GM12878 (cell line): Measurements from ENCODE around the gene KITLG. TPM values are rescaled to one million over a fixed set of nuclear protein-coding genes. Genes with fewer than 3 reads are reported as not detected.

Experiments used
- ATAC-seq: fragments of 200-7000 bp; cut with Tn5 transposase; 3 replicates; pipeline ENCODE4 v1.9.1; 2020; ENCODE audit warnings: mild to moderate bottlenecking, moderate library complexity
- BruUV-seq: library from RNA; stranded (reverse); fragments of 400-500 nt; replicated peaks from 2 replicates; lab custom pipeline; 2021; lab: Mats Ljungman, UMichigan
- CTCF ChIA-PET: fragments of 300-600 bp; sonication (Branson Sonifier 250); formaldehyde crosslinking; extraction: SDS; loops from one replicate; lab custom pipeline; 2021; ENCODE audit warnings: inconsistent platforms; lab: Yijun Ruan, JAX
- POLR2A ChIA-PET: fragments of 350-600 bp; formaldehyde crosslinking; extraction: SDS; loops from one replicate; lab custom pipeline; 2021; ENCODE audit warnings: inconsistent platforms; lab: Charles Lee
- RAD21 ChIA-PET: fragments of 300-600 bp; sonication (Branson Sonifier 250); formaldehyde crosslinking; loops from one replicate; lab custom pipeline; 2023; ENCODE audit warnings: antibody characterized with exemption; ENCODE audit not compliant: unreplicated experiment; lab: Charles Lee
- SMC1A ChIA-PET: fragments of 300-600 bp; sonication (Branson Sonifier 250); formaldehyde crosslinking; loops from one replicate; lab custom pipeline; 2023; ENCODE audit not compliant: unreplicated experiment, uncharacterized antibody; lab: Charles Lee
- DNase-seq: peaks from one replicate; pipeline ENCODE4 v3.0.0-alpha.2; 2011; ENCODE audit warnings: low read depth, low spot score
- FAIRE-seq: peaks from 3 replicates; lab custom pipeline; 2011; peaks lifted over from hg19 to GRCh38; lab: Jason Lieb, UNC
- H2AFZ ChIP-seq: 2 replicates; pipeline ENCODE4 v1.6.0; 2011; ENCODE audit warnings: low read depth, low read length, control low read depth; ENCODE audit not compliant: control insufficient read depth
- H3K27ac ChIP-seq: 2 replicates; pipeline ENCODE4 v1.5.1; 2011; ENCODE audit warnings: control low read depth; ENCODE audit not compliant: control insufficient read depth, insufficient read depth
- H3K27me3 ChIP-seq, 2 experiments: replicated peaks in 1 of 2; 2 replicates each; pipeline versions ENCODE4 v1.6.0 to v1.6.1; 2011; ENCODE audit warnings: low read length in 1 of 2; ENCODE audit not compliant: control insufficient read depth in 2 of 2, insufficient read depth in 2 of 2
- H3K36me3 ChIP-seq, 2 experiments: 2 replicates each; pipeline ENCODE4 v1.5.1; 2011; ENCODE audit warnings: low read length in 1 of 2; ENCODE audit not compliant: control insufficient read depth in 2 of 2, insufficient read depth in 2 of 2
- H3K4me1 ChIP-seq: 2 replicates; pipeline ENCODE4 v1.6.1; 2011; ENCODE audit warnings: mild to moderate bottlenecking, low read length, moderate library complexity, mixed read lengths; ENCODE audit not compliant: control insufficient read depth, insufficient read depth
- H3K4me2 ChIP-seq: 2 replicates; pipeline ENCODE4 v1.6.0; 2011; ENCODE audit warnings: control low read depth; ENCODE audit not compliant: control insufficient read depth, insufficient read depth
- H3K4me3 ChIP-seq: fragments of 200-600 bp; sonication (generic); 2 replicates; pipeline ENCODE4 v1.5.1; 2016
- H3K79me2 ChIP-seq: 2 replicates; pipeline ENCODE4 v1.6.0; 2011; ENCODE audit warnings: low read length; ENCODE audit not compliant: control insufficient read depth, insufficient read depth
- H3K9ac ChIP-seq: 2 replicates; pipeline ENCODE4 v1.8.0; 2011; ENCODE audit warnings: low read length, control low read depth, mixed read lengths; ENCODE audit not compliant: control insufficient read depth, insufficient read depth
- H3K9me3 ChIP-seq: replicated peaks from 3 replicates; pipeline ENCODE4 v1.5.1; 2011; ENCODE audit warnings: mild to moderate bottlenecking, low read length; ENCODE audit not compliant: control insufficient read depth, insufficient read depth
- H4K20me1 ChIP-seq: 2 replicates; pipeline ENCODE4 v1.6.0; 2011; ENCODE audit not compliant: control insufficient read depth, insufficient read depth
- BMI1 ChIP-seq: fragments of 450-650 bp; IDR thresholded peaks from 2 replicates; pipeline ENCODE4 v1.6.1; 2016; ENCODE audit warnings: mild to moderate bottlenecking, moderate library complexity, borderline replicate concordance
- CEBPB ChIP-seq, 2 experiments: fragments of 150-350 bp in 1 of 2; IDR thresholded peaks; 2 replicates each; pipeline ENCODE4 v1.6.1; 2012 to 2014; ENCODE audit warnings: low read depth in 2 of 2, low read length in 2 of 2, borderline replicate concordance in 1 of 2, inconsistent platforms in 1 of 2
- ESRRA ChIP-seq: IDR thresholded peaks from 2 replicates; pipeline ENCODE4 v1.6.1; 2012; ENCODE audit warnings: mild to moderate bottlenecking, low read length, improper control_type of control experiment
- KLF5 ChIP-seq: fragments of 450-650 bp; IDR thresholded peaks from 2 replicates; pipeline ENCODE4 v1.6.1; 2014; ENCODE audit warnings: mild to moderate bottlenecking; ENCODE audit not compliant: partially characterized antibody
- NR2F1 ChIP-seq: fragments of 450-650 bp; conservative IDR thresholded peaks from 2 replicates; pipeline ENCODE4 v1.6.1; 2017; ENCODE audit warnings: mild to moderate bottlenecking
- NRF1 ChIP-seq: conservative IDR thresholded peaks from 2 replicates; pipeline ENCODE4 v1.6.1; 2011; ENCODE audit warnings: mild to moderate bottlenecking, low read depth, low read length, improper control_type of control experiment
- SMAD1 ChIP-seq: fragments of 450-650 bp; IDR thresholded peaks from 2 replicates; pipeline ENCODE4 v1.6.1; 2018; ENCODE audit warnings: mild to moderate bottlenecking, low read depth; ENCODE audit not compliant: partially characterized antibody
- SMARCA5 ChIP-seq: fragments of 450-650 bp; IDR thresholded peaks from 2 replicates; pipeline ENCODE4 v1.6.1; 2017; ENCODE audit warnings: mild to moderate bottlenecking
- TCF7 ChIP-seq: IDR thresholded peaks from 2 replicates; pipeline ENCODE4 v1.6.1; 2014; ENCODE audit warnings: antibody characterized with exemption, borderline replicate concordance
- ZBED1 ChIP-seq: IDR thresholded peaks from 2 replicates; pipeline ENCODE4 v1.6.1; 2016; ENCODE audit warnings: borderline replicate concordance
- ZNF592 ChIP-seq: fragments of 450-650 bp; IDR thresholded peaks from 2 replicates; pipeline ENCODE4 v1.6.1; 2017; ENCODE audit warnings: mild to moderate bottlenecking, moderate library complexity
- WGBS: methylation state at CpG from one replicate; pipeline ENCODE4 v1.1.6; 2016; ENCODE audit warnings: low lambda C conversion rate; ENCODE audit not compliant: insufficient replicate concordance, insufficient coverage; ENCODE audit errors: missing lambda C conversion rate; 5-methylcytosine and 5-hydroxymethylcytosine counted together
- in situ Hi-C: fragments of 300-500 bp; cut with MboI; formaldehyde crosslinking; loops from 9 replicates; pipeline ENCODE4 v1.14.3; 2018; ENCODE audit warnings: mixed read lengths
- intact Hi-C: fragments of 100-400 bp; cut with micrococcal nuclease; formaldehyde crosslinking; loops from one replicate; pipeline ENCODE4 v1.14.2; 2022; ENCODE audit not compliant: unreplicated experiment
- polyA plus RNA-seq, 11 experiments: library from polyadenylated mRNA; depleted of rRNA in 4 of 11; unstranded in 6 of 11; stranded (reverse) in 5 of 11; fragments of >200 nt; fragmentation: Nextera tagmentation in 4 of 11; fragmentation: Illumina TruSeq in 1 of 11; extraction: Ambion mirVana in 4 of 11; extraction: Trizol in 1 of 11; gene quantifications; 1 replicate in 1 of 11; 2 replicates in 10 of 11; pipeline versions ENCODE4 v1.2.1 to v1.2.3, GENCODE V29; 2011 to 2016; ENCODE audit warnings: inconsistent platforms in 2 of 11, missing spikeins in 2 of 11, low read depth in 1 of 11
- total RNA-seq, 4 experiments: library from RNA; depleted of rRNA in 3 of 4; stranded (reverse); fragments of >200 nt in 3 of 4; fragmentation: Illumina TruSeq in 1 of 4; extraction: Trizol in 1 of 4; gene quantifications; 2 replicates each; pipeline versions ENCODE4 v1.2.1 to v1.2.3, GENCODE V29; 2013 to 2021
- TF ChIP-seq, protein P1 (sequence below): IDR thresholded peaks from 2 replicates; pipeline ENCODE4 v1.6.1; 2012; ENCODE audit warnings: improper control_type of control experiment, low read depth, low read length; ENCODE audit not compliant: insufficient replicate concordance
- TF ChIP-seq, protein P2 (sequence below): fragments of 450-650 bp; IDR thresholded peaks from 2 replicates; pipeline ENCODE4 v1.6.1; 2017; ENCODE audit warnings: mild to moderate bottlenecking

Gene KITLG
- total and polyA plus RNA-seq, 10 of the 15 experiments (the other 5 are each of a cell fraction or from before 2014, with no cell fraction given), result 0.02 to 0.51 (median 0.09) TPM; not detected in 1

DNA sequence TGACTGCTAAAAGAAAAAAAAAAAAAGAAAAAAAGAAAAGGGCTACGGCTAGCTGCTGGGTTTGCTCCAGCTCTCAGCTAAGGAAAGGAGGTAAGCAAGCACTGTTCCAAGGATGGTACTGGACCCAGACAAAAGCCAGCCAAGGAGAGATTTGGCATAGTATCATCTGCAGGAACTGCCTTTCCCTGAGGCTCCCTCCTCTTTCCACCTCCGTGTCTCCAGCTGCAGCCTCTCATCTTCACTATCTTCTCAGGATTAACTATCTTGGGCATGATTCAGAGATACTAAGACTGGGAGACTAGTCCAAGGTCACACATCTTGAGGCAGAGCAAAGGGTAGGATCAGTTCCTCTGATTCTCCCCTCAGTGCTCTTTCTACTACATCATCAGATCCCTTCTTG is 6.0 kb downstream of the KITLG start (continued):
- TF ChIP-seq SMAD1, result no peak

- ATAC-seq, result no peak
- intact Hi-C loops, result no loop called here
- Histone ChIP-seq H3K4me3 (no peak overlapping the region), H3K27me3 (peaks cover under 1 to 2% of the 10 kb centered on the region in 2 experiments; a peak in 1 of 4 replicates), H4K20me1 (no peaks in the 10 kb centered on the region), H3K36me3 (no peaks in the 10 kb centered on the region), H2AFZ (no peak overlapping the region), H3K4me1 (no peaks in the 10 kb centered on the region), H3K4me2 (no peak overlapping the region), H3K79me2 (no peaks in the 10 kb centered on the region), H3K9ac (no peak overlapping the region), H3K27ac (no peak overlapping the region), H3K9me3 (no peaks in the 10 kb centered on the region)
- ChIA-PET RAD21 (no interaction called here), SMC1A (interaction anchor here (2.2 kb wide), 1 partner anchor 9 kb away, joined by 6 read pairs; no protein-coding TSS in a partner anchor), POLR2A (no interaction called here), CTCF (no interaction called here)
- BruUV-seq, result no TSS peak
- in situ Hi-C loops, result no loop called here
- FAIRE-seq, result no peak
- WGBS, result 63% methylated on average over 4 of the region's 4 CpGs
- no peak for DNase-seq
- no peak for TF ChIP-seq ESRRA
- TF ChIP-seq KLF5, result no peak
- no peak for TF ChIP-seq TCF7
- no peak for TF ChIP-seq SMARCA5
- TF ChIP-seq, protein P1, sequence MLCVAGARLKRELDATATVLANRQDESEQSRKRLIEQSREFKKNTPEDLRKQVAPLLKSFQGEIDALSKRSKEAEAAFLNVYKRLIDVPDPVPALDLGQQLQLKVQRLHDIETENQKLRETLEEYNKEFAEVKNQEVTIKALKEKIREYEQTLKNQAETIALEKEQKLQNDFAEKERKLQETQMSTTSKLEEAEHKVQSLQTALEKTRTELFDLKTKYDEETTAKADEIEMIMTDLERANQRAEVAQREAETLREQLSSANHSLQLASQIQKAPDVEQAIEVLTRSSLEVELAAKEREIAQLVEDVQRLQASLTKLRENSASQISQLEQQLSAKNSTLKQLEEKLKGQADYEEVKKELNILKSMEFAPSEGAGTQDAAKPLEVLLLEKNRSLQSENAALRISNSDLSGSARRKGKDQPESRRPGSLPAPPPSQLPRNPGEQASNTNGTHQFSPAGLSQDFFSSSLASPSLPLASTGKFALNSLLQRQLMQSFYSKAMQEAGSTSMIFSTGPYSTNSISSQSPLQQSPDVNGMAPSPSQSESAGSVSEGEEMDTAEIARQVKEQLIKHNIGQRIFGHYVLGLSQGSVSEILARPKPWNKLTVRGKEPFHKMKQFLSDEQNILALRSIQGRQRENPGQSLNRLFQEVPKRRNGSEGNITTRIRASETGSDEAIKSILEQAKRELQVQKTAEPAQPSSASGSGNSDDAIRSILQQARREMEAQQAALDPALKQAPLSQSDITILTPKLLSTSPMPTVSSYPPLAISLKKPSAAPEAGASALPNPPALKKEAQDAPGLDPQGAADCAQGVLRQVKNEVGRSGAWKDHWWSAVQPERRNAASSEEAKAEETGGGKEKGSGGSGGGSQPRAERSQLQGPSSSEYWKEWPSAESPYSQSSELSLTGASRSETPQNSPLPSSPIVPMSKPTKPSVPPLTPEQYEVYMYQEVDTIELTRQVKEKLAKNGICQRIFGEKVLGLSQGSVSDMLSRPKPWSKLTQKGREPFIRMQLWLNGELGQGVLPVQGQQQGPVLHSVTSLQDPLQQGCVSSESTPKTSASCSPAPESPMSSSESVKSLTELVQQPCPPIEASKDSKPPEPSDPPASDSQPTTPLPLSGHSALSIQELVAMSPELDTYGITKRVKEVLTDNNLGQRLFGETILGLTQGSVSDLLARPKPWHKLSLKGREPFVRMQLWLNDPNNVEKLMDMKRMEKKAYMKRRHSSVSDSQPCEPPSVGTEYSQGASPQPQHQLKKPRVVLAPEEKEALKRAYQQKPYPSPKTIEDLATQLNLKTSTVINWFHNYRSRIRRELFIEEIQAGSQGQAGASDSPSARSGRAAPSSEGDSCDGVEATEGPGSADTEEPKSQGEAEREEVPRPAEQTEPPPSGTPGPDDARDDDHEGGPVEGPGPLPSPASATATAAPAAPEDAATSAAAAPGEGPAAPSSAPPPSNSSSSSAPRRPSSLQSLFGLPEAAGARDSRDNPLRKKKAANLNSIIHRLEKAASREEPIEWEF, result no peak
- TF ChIP-seq CEBPB (IDR thresholded peaks at IDR 0.05; ENCODE audit: borderline replicate concordance in 1 of 2, low read depth in 2 of 2, low read length in 2 of 2), result no peak
- TF ChIP-seq BMI1, result no peak
- no peak for TF ChIP-seq NR2F1
- TF ChIP-seq NRF1, result no peak
- TF ChIP-seq, protein P2, sequence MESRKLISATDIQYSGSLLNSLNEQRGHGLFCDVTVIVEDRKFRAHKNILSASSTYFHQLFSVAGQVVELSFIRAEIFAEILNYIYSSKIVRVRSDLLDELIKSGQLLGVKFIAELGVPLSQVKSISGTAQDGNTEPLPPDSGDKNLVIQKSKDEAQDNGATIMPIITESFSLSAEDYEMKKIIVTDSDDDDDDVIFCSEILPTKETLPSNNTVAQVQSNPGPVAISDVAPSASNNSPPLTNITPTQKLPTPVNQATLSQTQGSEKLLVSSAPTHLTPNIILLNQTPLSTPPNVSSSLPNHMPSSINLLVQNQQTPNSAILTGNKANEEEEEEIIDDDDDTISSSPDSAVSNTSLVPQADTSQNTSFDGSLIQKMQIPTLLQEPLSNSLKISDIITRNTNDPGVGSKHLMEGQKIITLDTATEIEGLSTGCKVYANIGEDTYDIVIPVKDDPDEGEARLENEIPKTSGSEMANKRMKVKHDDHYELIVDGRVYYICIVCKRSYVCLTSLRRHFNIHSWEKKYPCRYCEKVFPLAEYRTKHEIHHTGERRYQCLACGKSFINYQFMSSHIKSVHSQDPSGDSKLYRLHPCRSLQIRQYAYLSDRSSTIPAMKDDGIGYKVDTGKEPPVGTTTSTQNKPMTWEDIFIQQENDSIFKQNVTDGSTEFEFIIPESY, result no peak
- no peak for TF ChIP-seq ZNF592
- no peak for TF ChIP-seq ZBED1
These were observed 6.7 kb downstream of the KITLG start for GRCh38 chr12:88573583-88573982.
